ENCODE measurements around the gene SMG5.

GRCh38 chr1:156281693-156282478, 739 bp downstream of the SMG5 start:
- TF ChIP-seq CTCF (IDR thresholded peaks at IDR 0.05), result no peak
- TF ChIP-seq POLR2A (IDR thresholded peaks at IDR 0.05), result no peak
- no peak for TF ChIP-seq EP300 (IDR thresholded peaks at IDR 0.05)

All from tibial nerve (tissue), 4 donors.